ENCODE results near the gene SLC6A5.

Gene SLC6A5

DNA sequence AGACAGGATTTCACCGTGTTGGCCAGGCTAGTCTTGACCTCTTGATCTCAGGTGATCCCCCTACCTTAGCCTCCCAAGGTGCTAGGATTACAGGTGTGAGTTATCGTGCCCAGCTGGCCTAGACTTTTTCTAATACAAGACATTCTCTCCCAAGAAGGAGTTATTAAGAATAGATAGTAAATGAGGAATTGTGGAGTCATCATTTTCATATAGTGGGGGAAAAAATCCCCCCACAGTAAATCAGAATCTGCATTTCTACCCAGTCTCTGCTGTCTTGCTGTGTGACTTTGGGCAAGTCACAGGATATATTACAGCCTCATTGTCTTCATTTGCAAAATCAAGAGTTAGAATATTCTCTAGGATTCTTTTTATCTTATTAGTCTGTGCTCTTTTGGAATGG lies 21.6 kb downstream of the SLC6A5 start:
- no peak for DNase-seq (ENCODE audit: low read depth in 2 of 2, low spot score in 1 of 2)

DNA sequence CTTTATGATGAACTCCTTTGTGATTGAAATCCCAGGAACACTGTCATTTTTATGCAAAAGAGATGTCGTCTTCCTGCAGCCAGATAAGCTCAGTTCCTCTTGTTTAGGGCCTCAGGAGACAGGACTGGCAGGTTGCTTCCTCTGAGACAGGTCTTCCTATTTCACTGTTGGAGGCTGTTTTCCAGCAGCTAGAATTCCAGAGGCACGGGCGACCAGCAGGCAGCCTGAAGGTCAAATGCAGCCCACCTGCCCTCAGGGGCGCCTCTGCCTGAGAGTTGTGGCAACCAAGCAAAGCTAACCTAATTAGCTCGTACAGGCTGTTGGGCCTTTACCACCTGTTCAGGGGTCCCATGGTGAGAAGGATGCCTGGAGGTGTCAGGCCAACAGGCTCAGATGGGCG lies 22.3 kb downstream of the SLC6A5 start:
- DNase-seq (ENCODE audit: low read depth in 2 of 2, low spot score in 1 of 2), result no peak

DNA sequence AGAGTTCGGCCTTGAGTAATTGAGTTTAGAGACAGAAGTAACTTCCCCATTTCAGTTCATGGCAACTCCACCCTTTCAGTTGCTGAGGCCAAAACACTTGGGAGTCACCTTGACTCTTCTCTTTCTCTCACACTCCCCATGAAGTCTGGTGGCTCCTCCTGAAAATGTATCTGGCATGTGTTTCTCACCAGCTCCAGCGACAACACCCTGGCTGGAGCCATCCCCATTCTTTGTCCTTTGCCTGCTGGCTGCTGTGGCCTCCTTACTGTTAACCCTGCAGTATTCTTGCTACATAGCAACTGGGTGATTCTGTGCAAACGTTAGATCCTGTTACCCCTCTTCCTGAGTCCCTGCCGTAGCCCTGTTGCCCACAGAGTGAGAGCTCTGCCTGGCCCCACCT lies 23.8 kb downstream of the SLC6A5 start:
- DNase-seq (ENCODE audit: low read depth in 2 of 2, low spot score in 1 of 2), result no peak

DNA sequence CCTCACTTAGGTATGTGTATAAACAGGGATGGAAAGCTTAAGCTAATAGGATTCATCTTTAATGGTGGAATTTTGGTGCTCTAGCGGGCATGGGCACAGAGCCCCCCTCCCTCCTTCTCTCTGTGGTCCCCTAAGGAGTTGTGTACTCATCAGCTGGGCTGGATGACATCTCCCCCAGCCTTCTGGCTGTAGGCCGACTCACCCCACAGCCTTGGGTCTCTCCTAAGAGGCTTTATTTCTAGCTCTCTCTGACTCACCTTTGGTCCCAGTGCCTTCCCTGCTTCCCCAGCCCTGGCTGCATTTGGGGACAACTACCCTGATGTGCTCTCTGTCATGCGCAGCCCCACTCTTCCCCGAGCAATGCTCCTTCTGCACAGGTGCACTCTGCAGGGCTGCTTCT lies 26.9 kb downstream of the SLC6A5 start:
- no peak for DNase-seq (ENCODE audit: low read depth in 2 of 2, low spot score in 1 of 2)

DNA sequence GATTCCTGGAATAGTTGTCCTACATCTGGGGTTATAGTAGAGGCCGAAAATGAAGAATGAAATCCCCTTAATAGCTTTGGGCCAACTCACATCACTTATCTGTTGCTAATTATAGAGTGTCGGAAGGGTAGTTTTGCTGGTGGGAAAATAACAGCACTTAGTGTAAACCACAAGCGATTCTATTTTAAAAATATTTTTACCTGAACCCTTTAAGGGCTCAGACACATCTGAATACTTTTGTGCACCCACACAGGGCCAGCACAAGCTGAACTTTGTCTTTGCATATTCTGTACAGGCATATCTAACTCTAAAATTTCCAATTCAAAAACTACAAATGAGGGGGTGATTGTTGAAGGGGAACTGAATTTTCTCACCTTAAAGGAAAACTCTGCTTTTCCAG lies 27.6 kb downstream of the SLC6A5 start:
- no peak for DNase-seq (ENCODE audit: low read depth in 2 of 2, low spot score in 1 of 2)

DNA sequence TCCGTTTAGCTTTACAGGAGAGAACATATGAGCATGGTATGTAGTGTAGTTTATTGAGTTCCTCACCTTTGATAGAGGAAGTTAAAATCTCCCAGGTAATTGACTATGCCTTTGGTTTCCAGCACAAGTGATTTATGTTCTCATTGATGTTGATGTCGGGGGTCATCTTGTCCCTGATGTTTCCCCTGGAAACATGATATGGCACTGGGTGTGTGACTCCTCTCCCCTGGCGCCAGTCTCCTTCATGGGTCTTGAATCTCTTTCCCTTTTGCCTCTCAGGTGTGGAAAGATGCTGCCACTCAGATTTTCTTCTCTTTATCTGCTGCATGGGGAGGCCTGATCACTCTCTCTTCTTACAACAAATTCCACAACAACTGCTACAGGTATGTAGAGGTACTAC lies 28.3 kb downstream of the SLC6A5 start:
- no peak for DNase-seq (ENCODE audit: low read depth in 2 of 2, low spot score in 1 of 2)

DNA sequence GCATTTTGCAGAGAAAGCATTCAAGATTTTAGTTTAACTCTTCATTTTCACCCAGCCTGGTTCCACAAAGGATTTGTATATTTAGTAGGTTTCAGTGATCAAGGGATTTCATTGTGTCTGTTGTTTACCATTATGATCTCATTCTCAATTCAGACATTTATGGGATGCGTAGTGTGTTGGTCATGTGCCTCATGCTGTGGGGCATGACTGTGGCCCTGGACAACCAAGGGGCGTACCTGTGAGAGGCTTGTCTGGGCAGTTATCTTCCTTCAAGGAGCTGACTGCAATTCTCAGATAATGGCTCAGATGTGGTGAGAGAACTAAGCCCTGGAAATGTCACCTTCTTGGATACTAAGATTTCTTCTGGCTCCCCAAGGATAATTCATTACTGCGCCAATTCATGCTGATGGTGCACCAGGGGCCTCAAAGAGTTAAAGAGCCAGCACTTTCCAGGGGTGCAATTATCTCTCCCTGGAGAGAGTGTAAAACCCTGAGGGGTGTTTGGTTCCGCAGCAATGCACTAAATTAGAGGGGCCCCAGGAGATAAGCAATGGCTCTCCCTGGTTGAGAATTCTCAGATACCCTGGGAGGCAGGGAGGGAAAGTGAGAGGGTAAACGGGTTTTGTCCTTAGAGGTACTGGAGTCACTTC lies 32.2 kb downstream of the SLC6A5 start:
- no peak for DNase-seq (ENCODE audit: low read depth in 2 of 2, low spot score in 1 of 2)

DNA sequence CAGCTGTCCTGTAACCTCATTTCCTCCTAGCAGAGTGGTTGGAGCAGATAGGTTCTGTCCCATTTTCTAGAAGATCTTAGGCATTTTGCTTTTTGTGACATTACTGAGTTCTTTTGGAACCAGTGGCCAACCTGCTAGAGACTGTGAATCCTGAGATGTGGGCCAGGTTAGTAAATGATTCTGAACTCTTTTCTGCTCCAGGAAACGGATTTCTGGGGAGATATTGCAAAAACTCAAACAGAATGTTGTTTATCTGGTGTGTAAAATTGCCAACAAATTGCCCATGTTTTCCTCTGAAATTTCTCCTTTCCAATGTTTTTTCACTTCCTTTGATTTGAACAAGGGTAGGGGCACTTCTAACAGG lies 32.7 kb downstream of the SLC6A5 start:
- DNase-seq (ENCODE audit: low read depth in 2 of 2, low spot score in 1 of 2), result no peak

DNA sequence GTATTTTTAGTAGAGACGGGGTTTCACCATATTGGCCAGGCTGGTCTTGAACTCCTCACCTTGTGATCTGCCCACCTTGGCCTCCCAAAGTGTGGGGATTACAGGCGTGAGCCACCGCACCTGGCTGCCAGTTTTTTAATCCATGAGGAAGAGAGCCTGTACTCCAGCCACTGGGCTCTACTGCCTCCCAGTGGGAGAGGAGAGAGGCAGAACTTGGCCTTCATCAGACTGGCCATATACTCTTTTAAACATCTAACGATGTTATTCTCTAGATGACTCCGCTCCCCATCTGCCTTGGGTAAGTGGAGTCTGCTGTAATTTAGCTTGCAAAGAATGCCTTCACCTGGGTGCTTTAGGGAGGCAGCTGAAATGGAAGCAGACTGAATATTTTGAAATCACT lies 34.6 kb downstream of the SLC6A5 start:
- DNase-seq (ENCODE audit: low read depth in 2 of 2, low spot score in 1 of 2), result no peak

DNA sequence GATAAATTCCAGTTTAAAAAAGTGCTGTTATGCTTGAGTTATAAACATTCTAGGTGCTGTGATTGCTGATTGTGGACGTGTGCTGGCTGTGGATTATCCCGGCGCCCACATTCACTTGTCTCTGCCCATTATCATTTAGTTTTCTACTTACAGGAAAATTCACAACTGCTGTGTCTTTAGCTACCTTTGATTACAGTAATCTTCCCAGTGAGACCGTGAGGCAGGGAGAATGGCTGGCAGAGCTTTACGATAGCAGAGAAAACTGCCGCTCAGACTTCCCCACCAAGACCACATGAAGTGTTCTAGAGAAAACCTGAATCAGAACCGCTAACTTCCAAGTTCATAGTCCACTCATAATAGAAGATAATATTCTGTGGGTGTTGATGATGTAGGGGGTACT lies 35.4 kb downstream of the SLC6A5 start:
- no peak for DNase-seq (ENCODE audit: low read depth in 2 of 2, low spot score in 1 of 2)

DNA sequence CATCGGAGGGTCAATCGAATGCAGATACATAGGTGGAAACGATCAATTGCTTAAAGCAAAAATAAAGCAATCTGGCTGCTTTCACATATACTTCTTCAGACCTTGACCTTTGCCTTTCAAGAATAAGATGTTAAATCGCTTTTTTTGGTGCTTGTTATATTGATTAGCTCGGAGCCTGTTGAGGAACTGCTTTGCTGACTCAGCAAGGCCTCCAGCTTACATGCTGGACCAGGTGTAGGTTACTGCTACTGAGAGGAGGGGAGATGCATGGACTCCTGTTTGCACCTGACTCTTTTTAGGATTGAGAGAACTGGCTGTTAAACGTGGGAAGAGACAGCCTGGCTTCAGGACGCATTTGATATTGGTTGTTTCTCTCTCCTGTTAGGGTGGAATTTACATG lies 38.7 kb downstream of the SLC6A5 start:
- no peak for DNase-seq (ENCODE audit: low read depth in 2 of 2, low spot score in 1 of 2)

DNA sequence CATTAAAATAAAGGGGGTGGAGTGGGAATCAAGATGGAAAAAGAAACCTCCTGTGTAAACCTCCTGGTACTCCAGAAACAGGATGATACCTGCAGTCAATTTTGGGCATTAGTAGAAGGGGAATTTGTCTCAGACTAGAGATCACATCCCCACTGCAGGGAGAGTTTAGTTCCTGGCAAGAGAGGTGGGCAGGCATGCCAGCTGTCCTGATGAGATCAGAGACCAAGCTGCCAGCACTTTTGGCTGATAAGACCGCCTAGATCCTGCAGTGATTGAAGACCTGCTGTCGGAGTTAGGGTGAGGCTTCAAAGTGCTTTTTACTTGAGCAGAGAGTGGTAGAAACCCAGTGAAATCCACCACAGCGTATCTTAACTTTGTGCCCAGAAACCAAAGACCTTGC lies 40.3 kb downstream of the SLC6A5 start:
- no peak for DNase-seq (ENCODE audit: low read depth in 2 of 2, low spot score in 1 of 2)

DNA sequence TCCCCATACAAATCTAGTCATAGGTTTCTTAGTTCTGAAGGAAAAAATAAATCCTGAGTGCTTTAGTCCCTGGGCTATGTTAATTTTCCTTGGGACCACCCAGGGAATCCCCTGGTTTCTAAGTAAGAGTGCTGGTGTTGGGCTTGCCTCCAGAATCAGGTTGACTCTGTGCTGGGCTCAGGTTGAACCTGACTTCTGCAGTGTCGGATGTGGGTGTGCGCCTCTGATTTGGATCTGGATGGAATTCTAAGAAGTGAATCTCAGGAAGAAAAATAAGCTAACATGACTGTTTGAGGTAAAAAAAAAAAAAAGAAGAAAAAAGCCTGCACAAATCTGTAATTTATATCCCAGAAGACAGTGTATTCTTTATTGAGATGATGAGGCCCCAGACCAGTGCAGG lies 41.0 kb downstream of the SLC6A5 start:
- DNase-seq (ENCODE audit: low read depth in 2 of 2, low spot score in 1 of 2), result no peak

DNA sequence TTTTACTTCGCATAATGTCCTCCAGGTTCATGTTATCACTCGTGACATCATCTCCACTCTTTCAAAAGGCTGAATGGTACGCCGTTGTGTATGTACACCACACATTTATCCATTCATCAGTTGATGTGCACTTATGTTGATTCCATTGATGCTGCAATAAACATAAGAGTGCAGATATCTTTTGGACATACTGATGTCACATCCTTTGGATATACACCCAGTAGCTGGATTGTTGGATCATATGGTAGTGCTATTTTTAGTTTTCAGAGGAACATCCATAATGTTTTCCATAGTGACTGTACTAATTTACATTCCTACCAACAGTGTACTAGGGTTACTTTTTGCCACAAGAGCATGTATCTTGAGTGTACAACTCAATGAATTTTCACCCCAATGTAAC lies 45.0 kb downstream of the SLC6A5 start:
- DNase-seq (ENCODE audit: low read depth in 2 of 2, low spot score in 1 of 2), result no peak

DNA sequence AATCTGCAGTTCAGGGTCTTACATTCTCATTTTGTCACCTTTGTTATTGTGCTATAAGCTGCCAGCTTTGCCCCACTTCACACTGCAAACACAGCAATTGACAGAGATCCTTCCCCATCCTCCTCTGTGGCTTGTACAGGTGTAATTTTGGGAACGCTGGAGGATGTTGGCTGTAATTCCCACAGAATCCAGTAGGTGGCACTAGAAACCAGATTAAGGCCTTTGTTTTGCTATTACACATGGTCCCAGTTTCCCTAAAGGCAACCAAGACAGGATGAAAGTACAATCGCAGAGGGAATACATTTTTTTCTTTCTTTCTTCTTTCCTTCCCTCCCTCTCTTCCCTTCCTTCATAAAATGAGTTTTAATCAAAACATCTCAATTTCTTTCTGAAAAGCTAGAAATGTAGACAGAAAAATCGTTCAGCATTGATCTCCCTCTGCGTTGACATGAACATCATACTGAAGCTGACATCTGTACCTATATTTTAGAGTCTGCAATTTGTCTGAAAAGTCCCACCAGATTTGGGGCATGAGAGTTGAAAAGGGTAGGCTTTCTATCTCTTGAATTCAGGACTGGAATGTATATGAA lies 48.7 kb downstream of the SLC6A5 start:
- DNase-seq (ENCODE audit: low read depth in 2 of 2, low spot score in 1 of 2), result peak in 1 of 2 donors; percentile 15

DNA sequence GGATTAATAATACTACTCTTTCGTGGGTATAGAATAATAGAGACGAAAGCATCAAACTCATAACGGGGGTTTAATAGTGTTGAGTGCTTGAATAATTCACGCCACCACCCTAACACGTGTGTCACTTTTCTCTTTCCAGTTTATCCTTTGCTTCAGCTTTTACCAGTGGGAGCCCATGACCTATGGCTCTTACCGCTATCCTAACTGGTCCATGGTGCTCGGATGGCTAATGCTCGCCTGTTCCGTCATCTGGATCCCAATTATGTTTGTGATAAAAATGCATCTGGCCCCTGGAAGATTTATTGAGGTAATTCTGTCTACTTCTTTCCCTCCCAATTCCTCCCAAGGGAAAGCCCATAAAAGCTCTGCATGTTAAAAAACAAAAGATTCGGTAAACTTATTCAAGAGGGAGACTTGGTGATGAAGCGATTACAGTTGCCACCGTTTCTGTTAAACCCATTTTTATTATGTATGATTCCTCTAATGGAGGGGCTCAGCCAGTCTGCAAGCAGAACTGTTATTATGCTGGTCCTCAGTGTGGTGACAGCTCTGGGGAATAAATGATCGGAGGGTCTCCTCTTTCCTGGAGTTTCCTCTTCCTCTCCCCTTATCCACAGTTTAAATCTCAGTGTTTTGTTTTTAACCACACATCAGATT lies 52.9 kb downstream of the SLC6A5 start:
- no peak for DNase-seq (ENCODE audit: low read depth in 2 of 2, low spot score in 1 of 2)

DNA sequence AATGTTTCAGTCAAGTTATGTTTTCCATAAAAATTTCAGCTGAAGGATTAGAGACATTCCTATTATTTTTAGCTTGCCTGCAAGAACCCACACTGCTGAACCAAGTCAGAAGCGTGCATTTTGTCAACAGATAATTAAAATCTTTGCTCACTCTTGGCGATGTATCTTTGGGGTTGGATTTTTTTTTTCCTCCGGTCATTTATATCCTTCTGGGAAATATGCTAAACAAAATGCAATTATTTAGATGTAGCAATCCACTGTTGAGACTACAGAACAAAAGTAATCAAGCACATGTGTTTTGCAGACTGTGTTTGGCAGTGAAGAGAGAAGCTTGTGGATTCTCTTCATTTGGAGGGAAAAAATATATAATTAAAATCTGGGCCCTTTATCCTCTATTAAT lies 54.6 kb downstream of the SLC6A5 start:
- DNase-seq (ENCODE audit: low read depth in 2 of 2, low spot score in 1 of 2), result no peak

DNA sequence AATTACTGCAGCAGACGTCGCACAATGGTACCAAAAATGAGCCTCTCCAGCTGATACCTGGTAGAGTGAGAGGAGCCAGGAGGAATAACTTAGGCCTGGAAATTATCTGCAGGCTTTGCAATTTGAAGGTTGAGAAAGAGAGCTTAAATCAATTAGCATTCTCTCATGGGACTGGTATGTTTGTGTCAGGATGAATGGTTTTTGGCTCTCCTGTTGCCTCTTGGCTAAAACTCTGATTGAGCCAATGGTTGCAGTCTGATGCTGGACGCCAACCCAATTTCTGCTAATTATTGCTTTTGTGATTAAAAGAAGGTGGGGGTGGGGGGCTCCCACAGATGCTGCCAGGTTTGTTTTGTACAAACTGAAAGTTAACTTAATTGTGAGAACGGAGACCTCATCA lies 57.5 kb downstream of the SLC6A5 start:
- no peak for DNase-seq (ENCODE audit: low read depth in 2 of 2, low spot score in 1 of 2)

DNA sequence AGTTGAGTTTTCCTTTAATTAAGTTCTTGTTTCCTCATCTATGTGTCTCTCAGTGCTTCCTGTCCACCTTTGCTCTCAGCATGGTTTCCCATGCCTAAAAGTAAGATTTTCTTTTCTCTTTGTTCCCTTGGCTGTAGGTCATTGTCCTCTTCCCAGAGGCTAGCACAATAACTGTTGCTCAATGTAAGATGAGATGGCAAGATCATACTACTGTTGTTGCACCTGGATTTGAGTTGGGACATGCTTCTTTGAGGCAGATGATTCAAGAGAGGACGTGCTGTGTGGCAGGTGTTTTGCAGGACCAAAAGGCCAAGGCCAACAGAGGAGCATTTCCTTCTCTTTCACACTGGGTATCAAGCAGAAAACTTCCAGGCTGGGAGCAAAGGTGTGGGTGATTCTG lies 58.7 kb downstream of the SLC6A5 start:
- no peak for DNase-seq (ENCODE audit: low read depth in 2 of 2, low spot score in 1 of 2)

DNA sequence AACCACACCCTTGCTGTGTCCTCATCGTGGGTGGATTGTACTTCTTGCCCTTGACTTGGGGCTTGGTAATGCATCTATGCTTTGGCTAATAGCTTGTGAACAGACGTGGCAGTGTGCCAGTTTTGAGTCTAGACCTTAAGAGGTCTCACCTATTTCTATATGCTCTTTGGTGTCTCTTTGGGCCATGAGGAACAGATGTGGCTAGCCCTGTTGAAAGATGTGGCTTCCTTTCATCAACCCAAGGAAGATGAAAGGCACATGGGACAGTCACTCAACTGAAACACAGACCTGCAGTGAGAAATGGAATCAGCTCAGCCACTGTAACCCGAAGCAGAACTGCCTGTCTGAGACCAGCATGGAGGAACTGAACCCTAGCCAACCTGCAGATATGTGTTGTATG lies 62.0 kb downstream of the SLC6A5 start:
- no peak for DNase-seq (ENCODE audit: low read depth in 2 of 2, low spot score in 1 of 2)

DNA sequence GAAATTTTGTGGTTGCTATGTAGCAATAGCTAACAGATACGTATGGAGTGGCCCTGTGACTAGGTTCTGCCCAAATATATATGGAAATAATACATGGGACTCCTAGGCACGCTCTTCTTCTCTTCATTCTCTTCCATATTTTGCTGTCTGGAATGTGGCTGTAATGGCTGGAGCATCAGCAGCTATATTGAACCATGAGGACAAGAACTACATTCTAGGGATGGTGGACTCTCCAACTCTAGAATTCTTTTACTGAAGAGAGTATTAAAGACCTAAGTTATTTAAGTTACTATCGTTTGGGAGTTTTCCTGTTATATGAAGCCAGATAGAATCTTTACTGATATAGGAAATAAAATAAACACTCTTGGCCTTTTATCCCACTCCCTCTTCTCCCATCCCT lies 62.4 kb downstream of the SLC6A5 start:
- DNase-seq (ENCODE audit: low read depth in 2 of 2, low spot score in 1 of 2), result no peak

DNA sequence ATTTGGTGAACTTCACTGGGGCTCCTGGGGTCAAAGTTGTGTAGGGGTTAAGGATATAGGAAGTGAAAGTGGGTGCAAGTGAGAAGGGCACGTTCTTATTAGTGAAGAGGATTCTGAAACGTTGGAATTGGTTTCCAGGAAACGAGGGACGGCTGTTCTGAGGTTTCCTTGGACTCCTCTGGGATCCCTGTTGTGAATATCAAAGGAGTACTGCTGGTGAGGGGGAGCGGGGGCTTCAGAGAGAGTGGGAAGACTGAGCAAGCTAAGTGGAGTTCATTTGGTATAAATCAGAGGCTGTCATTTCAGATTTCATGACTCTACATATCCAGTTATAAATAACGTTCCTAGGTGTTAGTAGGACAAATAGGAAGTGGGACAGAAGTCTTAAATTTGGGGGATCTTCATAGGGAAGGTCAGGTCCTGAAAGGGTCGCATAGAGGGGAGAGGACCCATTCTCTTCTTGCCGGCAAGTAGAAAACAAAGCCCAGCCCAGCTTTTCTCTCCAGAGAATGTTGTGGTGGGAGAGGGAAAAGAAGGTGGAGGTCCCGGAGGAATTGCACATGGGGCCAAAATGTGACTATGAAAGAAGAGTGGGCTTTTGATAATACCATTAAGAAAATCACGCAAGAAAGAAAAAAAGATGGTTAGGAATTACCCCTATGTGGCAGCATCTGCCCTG lies 68.9 kb downstream of the SLC6A5 start:
- DNase-seq (ENCODE audit: low read depth in 2 of 2, low spot score in 1 of 2), result no peak

Measured in stimulated activated CD8-positive, alpha-beta memory T cell treated with anti-CD3 and anti-CD28 coated beads, Interleukin-4, amount 100 ng/mL, for 4 hours (primary cell).